Mesodermal cell (in vitro differentiated cells): ENCODE data around the gene IKZF3.
"Not testable (repeated sequence)": the region's sequence is repeated elsewhere in the genome, so short reads cannot be mapped to it uniquely, and the experiment has no call there.

ENCODE experiments used
- H3K27ac ChIP-seq: 2 replicates; pipeline ENCODE4 v1.7.0; 2013; ENCODE audit warnings: mild to moderate bottlenecking, low read depth, low read length, moderate library complexity; ENCODE audit not compliant: severe bottlenecking
- H3K36me3 ChIP-seq: 2 replicates; pipeline ENCODE4 v1.7.1; 2013; ENCODE audit warnings: mild to moderate bottlenecking, low read length, moderate library complexity; ENCODE audit not compliant: control insufficient read depth, insufficient read depth
- H3K4me1 ChIP-seq: one replicate; pipeline ENCODE4 v1.7.1; 2013; ENCODE audit warnings: mild to moderate bottlenecking, low read length; ENCODE audit not compliant: insufficient read depth, control insufficient read depth, poor library complexity, severe bottlenecking
- H3K4me3 ChIP-seq: 2 replicates; pipeline ENCODE4 v1.7.0; 2013; ENCODE audit warnings: low read length, control low read depth, mild to moderate bottlenecking; ENCODE audit not compliant: insufficient read depth, poor library complexity, severe bottlenecking; ENCODE audit errors: extremely low read depth
- H3K9me3 ChIP-seq: 2 replicates; pipeline ENCODE4 v1.7.1; 2013; ENCODE audit warnings: mild to moderate bottlenecking, low read length, moderate library complexity; ENCODE audit not compliant: control insufficient read depth
- WGBS, 2 experiments: methylation state at CpG; one replicate each; pipeline ENCODE4 v1.1.5; 2013; ENCODE audit warnings: missing lambda C conversion rate in 2 of 2; ENCODE audit not compliant: insufficient coverage in 2 of 2; 5-methylcytosine and 5-hydroxymethylcytosine counted together

The IKZF3 gene

DNA sequence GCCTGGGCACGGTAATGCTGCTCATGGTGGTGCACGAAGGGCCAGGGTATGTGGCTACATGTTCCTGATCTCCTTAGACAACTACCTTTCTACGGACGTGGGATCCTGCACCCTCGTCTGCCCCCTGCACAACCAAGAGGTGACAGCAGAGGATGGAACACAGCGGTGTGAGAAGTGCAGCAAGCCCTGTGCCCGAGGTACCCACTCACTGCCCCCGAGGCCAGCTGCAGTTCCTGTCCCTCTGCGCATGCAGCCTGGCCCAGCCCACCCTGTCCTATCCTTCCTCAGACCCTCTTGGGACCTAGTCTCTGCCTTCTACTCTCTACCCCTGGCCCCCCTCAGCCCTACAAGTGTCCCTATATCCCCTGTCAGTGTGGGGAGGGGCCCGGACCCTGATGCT lies 152.3 kb downstream of the IKZF3 start:
- Histone ChIP-seq H3K4me1 (no peaks in the 10 kb centered on the region), H3K36me3 (peaks cover 78% of the 10 kb centered on the region), H3K4me3 (no peak overlapping the region), H3K27ac (no peak overlapping the region), H3K9me3 (no peaks in the 10 kb centered on the region)
- 89 to 98% methylated on average over 8 to 9 of the region's 10 CpGs for WGBS, 2 experiments

DNA sequence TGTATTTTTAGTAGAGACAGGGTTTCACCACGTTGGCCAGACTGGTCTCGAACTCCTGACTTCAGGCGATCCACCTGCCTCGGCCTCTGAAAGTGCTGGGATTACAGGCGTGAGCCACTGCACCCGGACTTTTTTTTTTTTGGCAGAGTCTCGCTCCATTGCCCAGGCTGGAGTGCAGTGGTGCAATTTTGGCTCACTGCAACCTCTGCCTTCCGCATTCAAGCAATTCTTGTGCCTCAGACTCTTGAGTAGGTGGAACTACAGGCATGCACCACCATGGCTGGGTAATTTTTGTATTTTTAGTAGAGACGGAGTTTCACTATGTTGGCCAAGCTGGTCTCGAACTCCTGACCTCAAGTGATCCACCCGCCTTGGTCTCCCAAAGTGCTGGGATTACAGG lies 153.0 kb downstream of the IKZF3 start:
- H3K9me3 ChIP-seq, H3K4me3 ChIP-seq, H3K27ac ChIP-seq, H3K4me1 ChIP-seq: not testable (repeated sequence)
- 90% methylated on average over 11 of the region's 11 CpGs for WGBS, 2 experiments
- H3K36me3 ChIP-seq, result peaks cover 72% of the 10 kb centered on the region

GRCh38 chr17:39709998-39710964 lies 153.8 kb downstream of the IKZF3 start:
- Histone ChIP-seq H3K27ac (no peak overlapping the region), H3K4me1 (no peaks in the 10 kb centered on the region), H3K4me3 (no peak overlapping the region), H3K9me3 (no peaks in the 10 kb centered on the region), H3K36me3 (peaks cover 68% of the 10 kb centered on the region)
- 97% methylated on average over 17 to 20 of the region's 20 CpGs for WGBS, 2 experiments

DNA sequence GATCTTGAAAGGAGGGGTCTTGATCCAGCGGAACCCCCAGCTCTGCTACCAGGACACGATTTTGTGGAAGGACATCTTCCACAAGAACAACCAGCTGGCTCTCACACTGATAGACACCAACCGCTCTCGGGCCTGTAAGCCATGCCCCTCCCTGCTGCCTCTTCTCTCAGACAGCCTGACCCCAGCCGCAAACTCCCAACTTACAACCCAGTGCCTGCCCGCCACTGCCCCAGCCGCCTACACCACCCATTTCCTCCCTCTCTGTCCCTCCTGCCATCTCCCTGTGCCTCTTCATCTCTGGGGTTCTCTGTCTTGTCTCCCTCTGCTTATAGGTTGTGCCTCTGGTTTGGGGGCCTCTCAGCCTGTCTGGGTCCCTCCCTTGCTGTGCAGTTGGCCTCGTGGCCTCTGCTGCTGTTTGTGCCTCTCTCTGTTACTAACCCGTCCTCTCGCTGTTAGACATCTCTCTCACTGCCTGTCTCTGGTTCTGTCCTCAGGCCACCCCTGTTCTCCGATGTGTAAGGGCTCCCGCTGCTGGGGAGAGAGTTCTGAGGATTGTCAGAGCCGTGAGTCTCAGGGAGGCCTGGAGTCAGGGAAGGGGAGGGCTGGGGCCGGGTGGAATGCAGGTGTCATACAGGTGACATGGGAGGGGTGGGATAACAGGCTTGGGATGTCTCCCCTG lies 154.7 kb downstream of the IKZF3 start:
- no peaks in the 10 kb centered on the region for H3K9me3 ChIP-seq
- H3K4me3 ChIP-seq, result no peak overlapping the region
- peaks cover 60% of the 10 kb centered on the region for H3K36me3 ChIP-seq
- 93 to 94% methylated on average over 12 of the region's 14 CpGs for WGBS, 2 experiments
- no peak overlapping the region for H3K27ac ChIP-seq
- no peaks in the 10 kb centered on the region for H3K4me1 ChIP-seq
